HG03039 (cell line): ENCODE data around the gene APMAP.
"Not testable (repeated sequence)": the region's sequence is repeated elsewhere in the genome, so short reads cannot be mapped to it uniquely, and the experiment has no call there.

Source experiments
- ATAC-seq: cut with Tn5 transposase; IDR thresholded peaks from one replicate; pipeline ENCODE4 v1.9.1; 2021; ENCODE audit warnings: mild to moderate bottlenecking, moderate library complexity; ENCODE audit not compliant: unreplicated experiment

APMAP gene

DNA sequence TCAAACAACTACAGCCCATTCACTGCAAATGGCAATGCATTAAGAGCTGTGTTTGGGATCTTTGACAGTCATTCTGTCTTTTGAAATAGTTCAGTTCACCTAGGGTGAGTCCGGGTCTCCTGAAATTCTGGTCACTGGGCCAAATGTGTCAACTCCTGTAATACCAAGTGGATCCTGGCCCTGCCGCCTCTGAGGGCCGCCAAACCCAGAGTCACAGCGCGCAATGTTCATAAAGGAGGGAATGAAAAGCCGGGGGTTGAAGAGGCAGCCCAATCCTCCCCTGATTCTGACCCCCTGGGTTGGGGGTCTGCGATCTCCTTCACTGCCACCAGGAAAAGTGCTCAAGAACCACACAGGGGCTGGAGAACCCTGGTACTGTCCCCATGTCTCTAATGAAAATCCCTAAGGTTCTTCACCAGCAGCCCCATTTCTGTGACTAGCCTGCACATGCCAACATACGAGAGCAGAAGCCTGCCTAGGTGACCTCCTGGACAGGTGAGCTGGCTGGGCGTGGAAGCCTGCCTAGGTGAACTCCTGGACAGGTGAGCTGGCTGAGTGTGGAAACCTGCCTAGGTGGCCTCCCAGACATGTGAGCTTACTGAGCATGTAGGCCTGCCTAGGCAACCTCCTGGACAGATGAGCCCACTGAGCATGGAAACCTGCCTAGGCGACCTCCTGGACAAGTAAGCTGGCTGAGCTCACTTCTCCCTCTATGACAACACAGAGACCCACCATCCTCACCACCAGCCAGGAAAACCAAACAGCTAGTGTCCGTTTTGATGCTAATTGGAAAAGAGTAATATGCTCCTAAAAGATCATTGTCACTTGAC, 16.1 kb upstream of the APMAP start:
- ATAC-seq: no peak

DNA sequence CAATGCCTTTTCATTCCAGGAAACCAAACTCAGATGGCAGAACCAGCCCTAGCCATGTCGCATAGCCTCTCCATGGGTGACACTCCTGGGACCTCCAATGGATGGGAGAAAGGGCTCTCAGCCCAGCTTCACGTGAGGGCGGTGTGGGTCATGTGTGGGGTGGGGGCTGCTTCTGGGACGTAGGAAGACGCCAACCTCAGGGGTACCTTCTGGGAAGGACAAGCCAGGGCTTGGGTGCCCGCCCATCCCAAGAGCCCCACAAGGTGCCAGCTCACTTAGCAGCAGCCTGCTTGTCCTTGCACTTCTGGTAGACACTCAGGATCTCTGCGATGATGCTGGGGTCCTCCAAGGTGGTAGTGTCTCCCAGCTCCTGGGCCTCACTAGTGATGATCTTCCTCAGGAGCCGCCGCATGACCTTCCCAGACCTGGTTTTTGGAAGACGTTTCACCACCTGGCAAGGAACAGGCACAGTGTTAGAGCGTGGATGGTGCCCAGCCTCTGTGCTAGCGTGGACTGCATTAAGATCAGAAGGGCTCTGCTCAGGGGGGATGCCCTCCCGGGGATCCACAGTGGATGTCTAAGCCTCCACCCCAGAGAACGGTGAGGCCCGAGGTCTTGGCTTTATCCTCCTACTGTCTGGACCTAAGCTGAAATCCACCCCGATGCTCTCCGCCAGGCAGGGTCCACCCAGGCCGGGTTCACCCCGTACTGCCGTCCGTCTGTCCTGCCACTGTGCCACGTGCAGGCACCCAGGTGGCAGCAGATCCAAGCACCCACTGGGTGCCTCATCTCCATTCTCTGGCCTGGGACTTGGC, 15.1 kb upstream of the APMAP start:
- ATAC-seq: no peak

DNA sequence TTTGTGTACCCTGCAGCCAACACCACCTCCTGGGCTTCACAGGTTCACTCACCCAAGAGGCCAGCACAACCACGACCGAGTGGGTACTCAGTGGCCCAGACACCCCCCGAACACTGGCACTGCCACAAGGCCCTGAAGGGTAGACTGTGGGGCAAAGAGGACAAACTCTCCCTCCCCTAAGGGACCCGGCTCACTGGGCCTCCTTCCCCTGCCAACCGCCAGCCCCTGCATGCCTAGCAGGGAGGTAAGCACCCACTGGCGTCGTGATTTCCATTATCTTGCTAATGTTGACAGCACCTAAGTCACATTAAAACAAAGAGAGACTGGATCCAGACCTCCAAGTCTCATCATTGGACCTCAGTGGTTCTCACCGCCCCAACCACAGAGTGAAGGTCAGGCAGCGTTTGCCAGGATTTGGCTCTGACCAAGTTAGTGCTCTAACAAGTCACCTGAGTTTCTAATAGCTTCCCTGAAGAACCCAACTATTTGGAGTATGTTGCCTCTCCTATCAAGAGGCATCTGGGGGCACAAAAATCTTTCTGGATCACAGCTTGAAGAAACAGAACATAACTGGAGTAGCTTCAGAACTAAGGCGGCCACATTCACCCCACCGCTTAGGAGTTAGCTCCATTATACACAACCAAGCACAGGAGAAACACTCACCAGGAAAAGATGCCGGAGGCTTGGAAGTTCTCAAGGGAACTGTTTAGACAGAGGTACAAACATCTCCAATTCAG, 14.0 kb upstream of the APMAP start:
- ATAC-seq: no peak

DNA sequence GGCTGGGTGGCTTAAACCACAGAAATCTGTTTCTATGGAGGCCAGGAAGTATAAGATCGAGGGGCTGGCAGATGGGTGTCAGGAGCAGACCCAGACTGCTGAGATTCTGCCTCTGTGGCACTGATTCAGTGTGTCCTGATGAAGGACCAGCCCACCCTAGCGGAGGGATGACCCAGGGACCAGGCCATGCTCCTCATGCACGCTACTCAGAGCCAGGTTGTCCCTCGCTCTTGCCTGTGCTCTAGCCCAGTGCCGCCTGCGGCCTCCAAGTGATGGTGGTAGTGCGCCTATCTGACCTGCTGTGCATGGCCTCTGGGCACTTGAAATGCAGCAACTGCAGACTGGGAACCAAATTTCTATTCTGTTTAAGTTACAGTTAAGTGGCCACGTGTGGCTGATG, 13.1 kb upstream of the APMAP start:
- no peak for ATAC-seq

DNA sequence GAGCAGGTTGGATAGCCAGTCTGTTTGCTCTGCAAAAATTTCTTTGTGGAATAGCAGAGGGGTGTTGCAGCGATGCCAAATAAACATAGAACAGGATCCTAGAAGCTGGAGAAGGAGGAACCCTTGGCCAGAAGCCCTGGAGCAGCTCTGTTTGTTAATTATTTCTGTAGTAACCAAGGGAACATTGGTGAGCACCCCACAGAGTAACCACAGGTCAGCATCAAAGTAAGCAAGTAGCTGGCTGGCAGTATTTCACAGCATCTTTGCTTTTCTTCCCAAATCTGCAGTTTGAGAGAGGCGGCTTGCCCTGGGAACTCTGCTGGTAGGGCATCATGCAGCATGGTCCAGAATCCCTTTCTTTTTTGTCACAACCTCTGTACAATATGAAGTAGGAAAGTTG, 12.7 kb upstream of the APMAP start:
- ATAC-seq: no peak

DNA sequence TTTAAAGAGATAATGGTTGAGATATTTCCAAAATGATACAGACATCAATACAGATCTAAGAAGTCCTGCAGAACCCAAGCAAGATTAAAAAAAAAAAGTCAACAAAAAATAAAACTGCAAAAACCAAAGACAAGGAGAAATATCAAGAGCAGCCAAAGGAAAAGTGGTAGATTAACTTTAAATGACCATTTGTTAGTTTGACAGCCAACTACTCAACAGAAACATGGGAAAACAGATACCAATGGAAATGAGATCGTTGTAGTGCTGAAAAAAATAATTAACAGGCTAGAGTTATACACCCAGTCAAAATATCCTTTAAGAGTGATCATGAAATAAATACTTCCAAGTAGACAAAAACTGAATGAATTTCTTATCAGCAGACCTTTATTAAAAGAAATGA, 10.5 kb upstream of the APMAP start:
- ATAC-seq: no peak

DNA sequence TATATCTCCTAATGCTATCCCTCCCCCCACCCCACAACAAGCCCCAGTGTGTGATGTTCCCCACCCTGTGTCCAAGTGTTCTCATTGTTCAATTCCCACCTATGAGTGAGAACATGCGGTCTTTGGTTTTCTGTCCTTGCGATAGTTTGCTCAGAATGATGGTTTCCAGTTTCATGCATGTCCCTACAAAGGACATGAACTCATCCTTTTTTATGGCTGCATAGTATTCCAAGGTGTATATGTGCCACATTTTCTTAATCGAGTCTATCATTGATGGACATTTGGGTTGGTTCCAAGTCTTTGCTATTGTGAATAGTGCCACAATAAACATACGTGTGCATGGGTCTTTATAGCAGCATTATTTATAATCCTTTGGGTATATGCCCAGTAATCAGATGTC, 8.8 kb upstream of the APMAP start:
- not testable (repeated sequence) for ATAC-seq

DNA sequence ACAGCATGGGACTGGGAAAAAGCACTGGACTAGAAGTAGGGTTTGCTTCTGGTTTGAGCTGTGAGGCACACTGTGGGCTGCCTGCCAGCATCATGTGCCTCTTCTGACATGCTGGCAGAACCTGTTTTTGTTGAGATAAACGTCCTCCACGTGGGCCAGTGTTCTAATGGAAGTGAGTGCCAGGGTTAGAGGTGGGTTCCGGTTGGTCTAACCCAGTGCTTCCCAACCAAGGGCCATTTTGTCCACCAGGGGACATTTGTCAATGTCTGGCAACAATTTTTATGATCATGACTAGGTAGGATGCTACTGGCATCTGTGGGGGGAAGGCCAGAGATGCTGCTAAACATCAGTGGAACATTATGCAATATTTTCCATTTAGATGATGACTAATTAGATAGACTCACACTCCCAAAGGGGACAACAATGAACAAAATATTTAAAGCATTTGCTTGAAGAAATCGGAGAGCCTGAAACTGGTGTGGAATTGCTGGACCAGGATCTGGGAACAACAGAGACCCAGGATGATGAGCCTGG, 7.8 kb upstream of the APMAP start:
- no peak for ATAC-seq

DNA sequence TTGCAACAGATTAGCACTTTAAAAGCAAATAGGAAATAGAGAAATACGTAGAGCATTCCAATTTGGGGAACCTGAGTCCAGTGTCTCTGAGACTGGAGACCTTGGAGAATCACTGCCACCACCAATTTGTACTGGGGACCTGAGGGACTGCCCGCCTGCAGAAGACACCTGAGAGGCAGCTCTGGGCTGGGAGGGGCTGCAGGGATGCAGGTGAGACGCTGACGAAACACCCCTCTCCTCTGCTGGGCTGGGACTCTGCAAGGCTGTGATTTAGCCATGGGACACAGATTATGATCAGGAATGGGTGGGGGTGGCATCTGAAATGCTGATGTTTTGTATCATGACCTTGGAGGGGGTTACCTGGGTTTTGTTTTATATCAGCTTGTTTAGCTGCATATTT, 7.0 kb upstream of the APMAP start:
- no peak for ATAC-seq

DNA sequence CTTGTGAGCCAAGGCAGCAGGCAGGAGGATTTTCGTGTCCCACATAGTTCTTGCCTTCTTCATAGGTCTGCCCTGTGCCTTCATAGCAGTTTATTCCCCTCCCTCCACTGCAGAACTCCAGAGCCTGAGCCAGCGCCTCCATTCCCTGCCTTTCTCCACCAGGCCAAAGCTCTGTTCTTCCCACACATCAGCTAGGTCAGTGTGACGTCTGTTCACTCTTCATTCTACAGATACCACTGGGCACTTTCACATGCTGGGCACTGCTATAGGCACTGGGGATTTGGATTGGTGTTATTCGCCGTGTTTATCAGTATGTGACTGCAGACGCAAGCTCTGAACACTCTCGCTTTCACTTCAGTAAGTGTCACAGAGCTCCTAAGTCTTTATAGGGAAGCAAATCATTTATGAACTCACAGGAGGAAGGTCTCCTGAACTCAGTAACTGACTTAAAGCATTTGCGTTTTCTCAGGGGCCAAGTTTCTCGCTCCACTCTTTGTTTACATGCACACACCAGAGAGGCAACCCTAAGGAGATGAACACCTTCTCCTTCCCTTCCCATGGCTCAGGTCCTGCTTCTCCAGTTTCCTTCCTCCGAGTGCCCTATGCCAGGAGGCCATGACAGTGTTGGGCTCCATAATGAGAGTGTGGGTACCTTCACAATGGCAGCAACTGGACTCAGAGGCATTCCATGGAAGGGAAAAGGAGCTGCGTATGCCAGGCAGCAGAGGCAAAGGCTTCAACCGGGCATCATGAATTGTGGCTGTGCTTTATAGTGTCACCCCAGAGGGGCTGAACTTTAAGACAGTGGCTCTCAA, 6.3 kb upstream of the APMAP start:
- ATAC-seq: no peak

DNA sequence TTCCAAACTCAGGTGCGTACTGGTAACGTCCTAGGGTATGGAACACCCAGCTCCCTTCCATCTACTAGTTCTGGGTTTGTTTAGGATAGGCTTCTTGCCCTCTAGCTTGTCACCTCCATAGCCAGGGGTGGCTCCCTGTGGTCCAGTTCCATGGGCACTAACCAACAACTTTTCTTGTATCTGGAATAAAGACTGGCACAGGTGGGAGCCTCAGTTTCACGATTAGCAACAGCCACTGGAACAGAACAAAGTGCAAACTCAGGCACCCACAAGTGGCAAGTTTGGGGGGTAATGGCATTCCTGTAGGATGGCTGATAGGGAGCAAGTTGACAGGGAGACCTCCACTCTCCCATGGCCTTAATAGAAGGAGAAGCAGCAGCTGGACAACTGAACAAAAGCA, 5.6 kb upstream of the APMAP start:
- ATAC-seq: no peak

DNA sequence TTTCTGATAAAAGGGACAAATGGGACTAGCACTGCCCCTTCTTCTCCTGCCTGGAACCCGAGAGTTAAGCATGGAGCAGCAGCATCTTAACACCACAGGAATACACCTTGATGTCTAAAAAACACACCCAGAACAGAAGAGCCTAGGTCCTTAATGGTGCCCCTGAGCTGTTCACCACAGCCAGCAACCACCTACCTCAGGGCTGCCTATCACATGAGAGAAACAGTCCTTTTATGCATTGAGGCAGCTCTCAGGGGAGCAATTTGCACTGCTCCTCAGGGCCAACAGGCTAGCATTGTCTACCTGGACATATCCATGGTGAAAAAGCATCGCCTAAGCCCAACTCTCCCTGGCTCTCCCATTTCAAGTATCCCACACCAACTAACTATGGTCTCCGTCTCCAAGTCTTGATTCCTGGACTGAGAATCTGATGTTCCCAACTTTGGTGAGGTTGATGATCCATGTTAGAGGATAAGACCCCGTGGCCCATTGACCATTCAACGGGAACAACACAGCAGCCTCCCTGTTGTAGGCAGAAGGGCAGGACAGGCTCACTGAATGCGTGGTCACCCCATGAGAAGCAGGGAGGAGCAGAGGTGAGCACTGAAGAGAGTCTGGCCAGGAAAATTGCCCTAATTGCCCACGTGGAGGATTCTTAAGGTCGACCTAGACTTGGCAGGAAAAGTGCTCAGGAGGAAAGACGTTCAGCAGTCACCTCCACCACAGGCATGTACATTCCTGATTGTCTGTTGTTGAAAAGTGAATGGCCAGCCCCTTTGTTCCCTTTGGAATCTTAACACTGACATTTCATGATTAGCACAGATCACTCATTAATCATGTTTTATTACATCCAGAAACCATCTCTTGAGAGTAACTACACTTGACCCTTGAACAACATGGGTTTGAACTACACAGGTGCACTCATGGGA, 4.2 kb upstream of the APMAP start:
- ATAC-seq: no peak

DNA sequence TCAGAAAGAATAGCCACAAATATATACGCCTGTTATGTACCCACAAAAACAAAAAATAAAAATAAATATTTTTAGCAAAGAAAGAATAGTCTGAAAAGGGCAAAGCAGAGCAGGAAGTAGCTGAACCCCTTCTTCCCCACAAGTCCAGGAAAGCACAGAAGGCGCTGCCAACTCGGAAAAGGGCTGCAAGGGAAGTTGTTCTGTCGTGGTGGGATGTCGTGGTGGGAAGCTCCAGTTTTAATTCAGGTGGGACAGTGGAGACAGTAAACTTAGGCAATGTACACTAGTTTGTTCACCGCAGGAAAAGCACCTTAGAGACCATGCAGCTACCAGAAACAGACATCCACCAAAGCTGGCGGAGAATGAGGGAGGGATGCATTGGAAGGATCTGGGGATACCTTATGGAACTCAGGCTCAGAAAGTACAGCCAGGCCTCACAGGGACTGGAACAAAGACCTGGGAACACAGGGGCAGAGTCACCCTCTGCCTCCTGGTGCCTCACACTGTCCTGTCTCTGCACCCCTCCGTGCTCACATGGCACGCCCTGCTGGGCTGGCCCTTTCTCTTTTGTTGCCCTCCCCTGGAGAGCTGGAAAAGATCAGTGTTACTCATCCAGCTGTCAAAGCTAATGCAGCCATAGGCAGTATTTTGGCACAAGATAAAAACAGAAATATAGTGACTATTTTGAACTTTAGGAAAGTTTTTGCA, 3.3 kb upstream of the APMAP start:
- ATAC-seq: no peak

DNA sequence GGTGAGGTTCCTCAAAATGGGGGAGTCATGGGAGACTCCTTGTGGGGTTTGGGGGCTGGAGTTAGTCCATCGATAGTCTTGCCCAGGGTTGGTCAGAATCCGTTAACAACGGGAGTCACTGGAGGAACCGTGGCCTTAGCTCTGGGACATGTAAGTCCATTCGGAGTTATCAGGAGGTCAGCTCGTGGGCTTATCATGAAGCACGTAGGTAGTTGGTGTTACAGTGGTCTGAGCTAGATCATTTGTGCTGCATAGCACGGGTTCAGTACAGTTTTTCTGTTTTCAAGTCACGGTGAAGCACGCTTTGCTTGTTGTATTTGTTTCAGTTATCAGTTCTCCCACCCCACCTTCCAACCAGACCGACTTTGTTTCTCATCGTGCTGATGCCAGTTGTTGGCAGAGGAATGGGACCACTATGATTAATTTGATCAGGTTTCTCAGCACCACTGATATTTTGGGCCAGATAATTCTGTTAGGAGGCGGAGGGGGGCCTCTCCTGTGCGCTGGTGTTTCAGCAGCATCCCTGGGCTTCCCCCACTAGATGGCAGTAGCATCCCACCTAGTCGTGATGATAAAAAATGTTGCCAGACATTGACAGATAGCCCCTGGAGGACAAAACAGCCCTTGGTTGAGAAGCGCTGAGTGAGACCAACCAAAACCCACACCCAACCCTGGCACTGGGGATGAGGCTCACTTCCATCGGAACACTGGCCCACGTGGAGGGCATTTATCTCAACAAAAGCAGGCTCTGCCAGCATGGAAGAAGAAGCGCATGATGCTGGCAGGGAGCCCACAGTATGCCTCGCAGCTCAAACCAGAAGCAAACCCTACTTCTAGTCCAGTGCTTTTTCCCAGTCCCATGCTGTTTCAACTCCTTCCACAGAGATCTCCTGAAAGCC, 2.2 kb upstream of the APMAP start:
- ATAC-seq: no peak

DNA sequence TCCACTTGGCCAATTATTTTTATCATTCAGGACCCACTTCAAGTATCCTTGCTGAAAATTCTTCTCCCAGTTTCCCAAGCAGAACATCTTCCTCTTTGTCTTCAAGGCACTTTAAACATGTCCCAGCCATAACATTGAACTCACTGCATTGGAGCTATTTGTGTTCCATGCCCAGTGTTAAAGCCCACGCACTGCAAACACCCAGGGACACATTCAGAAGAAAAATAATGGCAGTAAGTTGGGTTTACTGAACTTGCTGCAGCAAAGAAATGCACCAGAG, 1.6 kb upstream of the APMAP start:
- no peak for ATAC-seq

DNA sequence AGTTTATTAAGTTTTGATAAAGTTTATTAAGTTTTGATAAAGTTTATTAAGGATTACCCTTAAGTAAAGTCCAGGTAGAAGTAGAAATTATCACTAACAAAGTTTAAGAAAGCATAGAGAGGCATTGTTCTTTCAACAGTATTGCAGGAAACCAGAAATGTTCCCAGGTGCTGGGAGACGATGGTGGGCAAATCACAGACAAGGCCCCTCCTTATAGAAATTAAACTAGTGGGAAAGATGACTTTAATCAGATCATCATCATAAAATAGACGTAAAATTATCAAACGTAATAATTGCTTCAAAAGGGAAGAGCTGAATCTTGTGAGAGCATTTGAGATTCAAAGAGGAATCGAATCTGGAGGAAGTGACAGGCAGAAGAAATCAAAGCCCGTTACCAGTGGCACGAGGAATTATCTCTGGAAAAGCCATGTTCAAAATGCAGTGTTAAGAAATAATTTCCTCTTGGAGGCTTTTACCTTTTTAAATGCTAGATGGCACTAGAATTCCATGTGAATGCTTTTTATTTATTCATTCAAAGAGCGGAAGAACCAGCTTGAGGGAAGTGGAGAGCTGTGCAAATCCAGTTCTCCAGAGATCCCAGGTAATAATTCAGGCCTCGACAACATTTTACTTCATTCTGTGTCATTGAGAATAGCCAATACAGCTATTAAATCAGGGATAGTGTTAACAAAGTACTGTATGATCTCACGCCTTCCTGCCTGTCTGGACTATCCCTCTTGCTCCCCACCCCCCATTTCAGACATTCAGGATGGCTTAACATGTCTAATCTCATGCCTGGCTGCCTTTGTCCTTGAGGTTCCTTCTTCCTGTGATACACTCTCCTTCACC, 1.0 kb upstream of the APMAP start:
- no peak for ATAC-seq

DNA sequence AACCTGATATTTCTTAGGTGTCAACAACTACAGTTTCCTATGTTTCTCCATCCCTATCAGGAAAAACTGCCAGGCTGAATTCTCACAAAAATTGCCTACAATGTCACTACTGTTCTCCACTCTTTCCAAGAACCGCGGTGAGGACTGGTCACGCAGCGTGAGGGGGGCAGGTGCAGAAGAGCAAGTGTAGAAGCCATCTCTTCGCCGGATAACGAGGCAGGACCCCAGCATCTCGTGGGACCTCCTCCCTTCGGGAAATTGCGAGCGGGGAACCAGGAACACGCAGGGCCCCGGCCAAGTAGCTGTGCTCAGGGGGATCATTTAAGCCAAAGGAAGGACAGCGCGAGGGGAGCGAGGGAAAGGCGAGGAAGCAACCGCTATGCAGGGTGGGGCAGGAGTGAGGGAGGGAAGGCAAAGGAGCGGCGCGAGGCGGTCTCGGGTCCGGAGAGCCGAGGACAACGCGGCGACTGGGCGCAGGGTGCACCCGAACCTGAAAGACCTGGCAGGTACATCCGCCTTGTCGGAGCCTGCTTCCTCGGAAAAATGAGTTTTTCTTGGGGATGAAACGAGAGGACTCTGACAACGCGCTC, 559 bp downstream of the APMAP start:
- ATAC-seq: peak; percentile 11
